Upper lobe of right lung (tissue), 1 donor: ENCODE results near the gene LMOD1. TPM values are rescaled to one million over a fixed set of nuclear protein-coding genes. Genes with fewer than 3 reads are reported as not detected.

Experiments
- ATAC-seq: fragments of 200-7000 bp; cut with Tn5 transposase; one replicate; pipeline ENCODE4 v1.9.1; 2020; ENCODE audit warnings: mild to moderate bottlenecking, moderate library complexity
- DNase-seq: peaks from one replicate; pipeline ENCODE4 v3.0.0-alpha.2; 2020
- H3K27ac ChIP-seq: fragments of 200-600 bp; one replicate; pipeline ENCODE4 v1.8.0; 2022
- H3K27me3 ChIP-seq: fragments of 200-600 bp; one replicate; pipeline ENCODE4 v1.8.0; 2022; ENCODE audit warnings: mild to moderate bottlenecking
- H3K36me3 ChIP-seq: fragments of 200-600 bp; one replicate; pipeline ENCODE4 v1.8.0; 2022
- H3K4me1 ChIP-seq: fragments of 200-600 bp; one replicate; pipeline ENCODE4 v1.8.0; 2022
- H3K4me3 ChIP-seq: fragments of 200-600 bp; one replicate; pipeline ENCODE4 v1.8.0; 2022; ENCODE audit warnings: mild to moderate bottlenecking
- H3K9me3 ChIP-seq: fragments of 200-600 bp; one replicate; pipeline ENCODE4 v1.8.0; 2022
- CTCF ChIP-seq: fragments of 200-600 bp; IDR thresholded peaks from one replicate; pipeline ENCODE4 v1.8.0; 2022; ENCODE audit warnings: antibody characterized with exemption
- intact Hi-C: fragments of 100-400 bp; cut with DNase I; formaldehyde crosslinking; loops from one replicate; pipeline ENCODE4 v1.11.0; 2022
- long read RNA-seq: library from polyadenylated mRNA; unstranded; transcript quantifications from one replicate; pipeline ENCODE4 v2.0.0, GENCODE V29; 2021
- total RNA-seq: library from RNA; stranded (reverse); fragmentation: NEBNext Ultra II Directional; extraction: Animal tissue kit (Norgen Biotek cat#: 25700); gene quantifications from one replicate; pipeline ENCODE4 v1.2.1, GENCODE V29; 2021
- donor health status: DM: no; HTN: yes; CAD: no; lungs with severe emphysema.

The LMOD1 gene
- 38.3 TPM for total RNA-seq
- long read RNA-seq, transcript LMOD1-201 (3 exons, 3,970 nt) = major isoform, 58 of 91 reads
- long read RNA-seq, partial matches to known transcripts = 20 of 91 reads
- long read RNA-seq, other reads (novel, unspliced or antisense) = 13 of 91 reads

- DNase-seq = peak; percentile 85
- peak; percentile 94 for ATAC-seq
- Histone ChIP-seq H3K4me3 (peak within 1 kb of the TSS; percentile 55), H3K27me3 (peaks cover 10% of the 10 kb centered on the region), H3K9me3 (no peaks in the 10 kb centered on the region), H3K27ac (peak within 1 kb of the TSS; percentile 71), H3K4me1 (no peaks in the 10 kb centered on the region), H3K36me3 (no peaks in the 10 kb centered on the region)
- no peak for TF ChIP-seq CTCF
- intact Hi-C loops = no loop called here
Observed at GRCh38 chr1:201946224-201946908, at the start of gene LMOD1. TSS of gene LMOD1 (minus strand) at chr1:201946548. CDS start at chr1:201946340, 208 bp downstream.

GRCh38 chr1:201990427-201990826 lies 44.1 kb upstream of the LMOD1 start:
- Histone ChIP-seq H3K4me1 (no peaks in the 10 kb centered on the region), H3K27ac (no peak overlapping the region), H3K9me3 (no peaks in the 10 kb centered on the region), H3K36me3 (peaks cover 65% of the 10 kb centered on the region), H3K27me3 (no peaks in the 10 kb centered on the region), H3K4me3 (no peak overlapping the region)
- TF ChIP-seq CTCF = no peak
- no peak for DNase-seq
- intact Hi-C loops = no loop called here
- ATAC-seq = no peak

- TF ChIP-seq CTCF = no peak
- intact Hi-C loops = no loop called here
- Histone ChIP-seq H3K27ac (no peak overlapping the region), H3K4me1 (peaks cover under 1% of the 10 kb centered on the region), H3K27me3 (no peaks in the 10 kb centered on the region), H3K9me3 (no peaks in the 10 kb centered on the region), H3K4me3 (no peak overlapping the region), H3K36me3 (peaks cover 58% of the 10 kb centered on the region)
- peak; percentile 16 for DNase-seq
- ATAC-seq = peak; percentile 13
Observed at GRCh38 chr1:201989354-201990128, 43.2 kb upstream of the LMOD1 start.

GRCh38 chr1:201988601-201989000 lies 42.3 kb upstream of the LMOD1 start:
- Histone ChIP-seq H3K27ac (no peak overlapping the region), H3K36me3 (peaks cover 51% of the 10 kb centered on the region), H3K4me1 (peaks cover 10% of the 10 kb centered on the region), H3K27me3 (no peaks in the 10 kb centered on the region), H3K4me3 (no peak overlapping the region), H3K9me3 (no peaks in the 10 kb centered on the region)
- ATAC-seq (no peak), DNase-seq (peak; percentile 27)
- intact Hi-C loops = no loop called here
- no peak for TF ChIP-seq CTCF

- Histone ChIP-seq H3K27ac (no peak overlapping the region), H3K36me3 (peaks cover 18% of the 10 kb centered on the region), H3K4me1 (peaks cover 13% of the 10 kb centered on the region), H3K9me3 (no peaks in the 10 kb centered on the region), H3K27me3 (no peaks in the 10 kb centered on the region), H3K4me3 (no peak overlapping the region)
- DNase-seq = peak; percentile 11
- no peak for TF ChIP-seq CTCF
- intact Hi-C loops = no loop called here
- no peak for ATAC-seq
Observed at GRCh38 chr1:201985355-201985754, 39.0 kb upstream of the LMOD1 start.
